ENCODE measurements around the gene GNG3.

Gene GNG3

DNA sequence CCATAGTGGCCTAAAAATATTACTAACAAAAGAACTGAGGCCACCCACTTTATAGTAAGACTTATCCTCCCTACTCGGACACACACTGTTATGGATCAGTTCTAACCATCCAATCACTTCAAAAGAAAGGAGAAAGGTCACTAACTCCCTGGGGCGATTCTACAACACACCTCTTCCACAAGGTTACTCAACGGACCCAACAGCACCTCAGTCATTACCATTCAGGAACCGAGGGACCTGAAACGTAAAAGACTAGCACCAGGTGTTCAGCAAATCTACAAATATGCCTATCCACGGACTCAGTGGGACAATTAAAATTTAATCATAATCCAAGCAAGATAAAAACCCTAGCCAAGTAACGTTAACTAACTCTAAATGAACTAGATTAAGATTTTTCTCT, 18.2 kb downstream of the GNG3 start:
- H3K27ac ChIP-seq (ENCODE audit: low read length), result peak overlapping the region; percentile 100
- H3K4me2 ChIP-seq (ENCODE audit: insufficient read depth, low read length), result peak overlapping the region; percentile 90
- H2AFZ ChIP-seq (ENCODE audit: low read depth, low read length), result no peak overlapping the region
- H4K20me1 ChIP-seq (ENCODE audit: insufficient read depth, low read length), result peaks cover 40% of the 10 kb centered on the region
- H3K4me3 ChIP-seq (ENCODE audit: low read depth in 1 of 2, low read length in 2 of 2), result peak overlapping the region; percentile 74 to 93
- no peaks in the 10 kb centered on the region for H3K27me3 ChIP-seq (ENCODE audit: insufficient read depth, low read length, poor library complexity)
- DNase-seq, result no peak
- H3K36me3 ChIP-seq (ENCODE audit: insufficient read depth, low read length), result peaks cover 64% of the 10 kb centered on the region
- peaks cover 88% of the 10 kb centered on the region for H3K79me2 ChIP-seq (ENCODE audit: insufficient read depth, low read length)
- peaks cover 53% of the 10 kb centered on the region for H3K4me1 ChIP-seq (ENCODE audit: insufficient read depth, low read length)
- H3K9me3 ChIP-seq (ENCODE audit: insufficient read depth, low read length, severe bottlenecking), result no peaks in the 10 kb centered on the region
- peak overlapping the region; percentile 94 for H3K9ac ChIP-seq (ENCODE audit: low read depth, low read length)
- TF ChIP-seq, protein P1, sequence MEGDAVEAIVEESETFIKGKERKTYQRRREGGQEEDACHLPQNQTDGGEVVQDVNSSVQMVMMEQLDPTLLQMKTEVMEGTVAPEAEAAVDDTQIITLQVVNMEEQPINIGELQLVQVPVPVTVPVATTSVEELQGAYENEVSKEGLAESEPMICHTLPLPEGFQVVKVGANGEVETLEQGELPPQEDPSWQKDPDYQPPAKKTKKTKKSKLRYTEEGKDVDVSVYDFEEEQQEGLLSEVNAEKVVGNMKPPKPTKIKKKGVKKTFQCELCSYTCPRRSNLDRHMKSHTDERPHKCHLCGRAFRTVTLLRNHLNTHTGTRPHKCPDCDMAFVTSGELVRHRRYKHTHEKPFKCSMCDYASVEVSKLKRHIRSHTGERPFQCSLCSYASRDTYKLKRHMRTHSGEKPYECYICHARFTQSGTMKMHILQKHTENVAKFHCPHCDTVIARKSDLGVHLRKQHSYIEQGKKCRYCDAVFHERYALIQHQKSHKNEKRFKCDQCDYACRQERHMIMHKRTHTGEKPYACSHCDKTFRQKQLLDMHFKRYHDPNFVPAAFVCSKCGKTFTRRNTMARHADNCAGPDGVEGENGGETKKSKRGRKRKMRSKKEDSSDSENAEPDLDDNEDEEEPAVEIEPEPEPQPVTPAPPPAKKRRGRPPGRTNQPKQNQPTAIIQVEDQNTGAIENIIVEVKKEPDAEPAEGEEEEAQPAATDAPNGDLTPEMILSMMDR (IDR thresholded peaks at IDR 0.05; ENCODE audit: borderline replicate concordance, extremely low read depth, low read length, poor library complexity, severe bottlenecking), result no peak
- TF ChIP-seq EZH2 (IDR thresholded peaks at IDR 0.05; ENCODE audit: borderline replicate concordance, low read depth, low read length, severe bottlenecking), result no peak
- no peak for ATAC-seq (ENCODE audit: insufficient read depth, low read depth)

DNA sequence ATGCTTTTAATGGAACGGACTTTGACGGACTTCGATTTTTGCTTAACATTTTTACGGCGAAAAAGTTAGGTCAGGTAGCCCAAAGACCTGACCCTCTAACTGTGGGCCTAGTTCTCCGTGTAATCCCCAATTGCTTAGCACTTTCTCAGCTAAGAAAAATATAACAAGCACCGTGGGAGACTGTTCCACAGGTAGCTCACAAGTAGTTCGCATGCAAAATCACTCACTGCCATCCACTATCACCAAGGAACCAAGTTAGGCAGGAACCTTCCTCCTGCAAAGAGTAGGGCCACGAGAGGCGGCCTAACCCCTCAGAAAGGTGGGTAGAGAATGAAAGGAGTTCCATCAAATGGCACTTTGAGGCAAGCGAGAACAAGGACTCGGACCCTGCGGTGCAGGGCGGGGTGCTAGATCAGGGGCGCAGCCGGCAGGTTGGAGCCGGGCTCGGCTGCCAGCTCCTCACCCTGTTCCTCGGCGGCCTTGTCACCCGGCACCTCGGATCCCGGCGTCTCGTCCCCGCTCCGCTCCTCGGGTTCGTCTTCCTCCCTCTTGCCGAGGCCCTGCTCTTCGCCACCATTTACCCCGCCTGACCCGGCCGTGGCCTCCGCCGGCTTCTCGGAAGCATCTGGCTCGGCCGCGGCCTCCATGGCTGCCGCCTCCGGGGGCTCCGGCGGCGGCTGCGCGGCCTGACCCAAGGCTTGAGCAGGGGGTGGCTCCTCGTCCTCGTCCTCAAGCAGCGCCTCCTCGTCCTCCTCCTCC, 18.9 kb downstream of the GNG3 start:
- Histone ChIP-seq H3K27me3 (ENCODE audit: insufficient read depth, low read length, poor library complexity) (no peaks in the 10 kb centered on the region), H3K9me3 (ENCODE audit: insufficient read depth, low read length, severe bottlenecking) (no peaks in the 10 kb centered on the region), H3K27ac (ENCODE audit: low read length) (peak overlapping the region; percentile 100), H3K36me3 (ENCODE audit: insufficient read depth, low read length) (peaks cover 62% of the 10 kb centered on the region), H3K4me2 (ENCODE audit: insufficient read depth, low read length) (peak overlapping the region; percentile 90), H4K20me1 (ENCODE audit: insufficient read depth, low read length) (peaks cover 40% of the 10 kb centered on the region), H3K4me3 (ENCODE audit: low read depth in 1 of 2, low read length in 2 of 2) (peak overlapping the region; percentile 74 to 93), H3K4me1 (ENCODE audit: insufficient read depth, low read length) (peaks cover 59% of the 10 kb centered on the region), H3K9ac (ENCODE audit: low read depth, low read length) (peak overlapping the region; percentile 94), H2AFZ (ENCODE audit: low read depth, low read length) (peak overlapping the region; percentile 66), H3K79me2 (ENCODE audit: insufficient read depth, low read length) (peaks cover 88% of the 10 kb centered on the region)
- ATAC-seq (ENCODE audit: insufficient read depth, low read depth) (no peak), DNase-seq (peak; percentile 35)
- no peak for TF ChIP-seq EZH2 (IDR thresholded peaks at IDR 0.05; ENCODE audit: borderline replicate concordance, low read depth, low read length, severe bottlenecking)
- TF ChIP-seq, protein P1 (IDR thresholded peaks at IDR 0.05; ENCODE audit: borderline replicate concordance, extremely low read depth, low read length, poor library complexity, severe bottlenecking), result no peak

DNA sequence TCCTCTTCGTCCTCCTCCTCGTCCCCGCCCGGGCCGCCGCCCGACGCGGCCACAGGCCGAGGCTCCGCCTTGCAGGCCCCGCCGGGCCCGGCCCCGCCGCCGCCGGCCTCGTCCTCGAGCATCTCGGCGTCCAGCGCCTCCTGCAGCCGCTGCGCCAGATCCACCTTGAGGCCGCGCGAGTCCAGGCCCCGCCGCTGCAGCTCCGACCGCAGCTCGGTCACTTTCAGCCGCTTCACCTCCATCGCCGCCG, 19.4 kb downstream of the GNG3 start:
- H3K9me3 ChIP-seq (ENCODE audit: insufficient read depth, low read length, severe bottlenecking), result no peaks in the 10 kb centered on the region
- DNase-seq, result no peak
- peaks cover 88% of the 10 kb centered on the region for H3K79me2 ChIP-seq (ENCODE audit: insufficient read depth, low read length)
- peaks cover 61% of the 10 kb centered on the region for H3K4me1 ChIP-seq (ENCODE audit: insufficient read depth, low read length)
- H3K4me3 ChIP-seq (ENCODE audit: low read depth in 1 of 2, low read length in 2 of 2), result peak overlapping the region; percentile 74 to 93; a peak in 3 of 4 replicates
- H3K36me3 ChIP-seq (ENCODE audit: insufficient read depth, low read length), result peaks cover 59% of the 10 kb centered on the region
- TF ChIP-seq, protein P1 (IDR thresholded peaks at IDR 0.05; ENCODE audit: borderline replicate concordance, extremely low read depth, low read length, poor library complexity, severe bottlenecking), result no peak
- TF ChIP-seq EZH2 (IDR thresholded peaks at IDR 0.05; ENCODE audit: borderline replicate concordance, low read depth, low read length, severe bottlenecking), result no peak
- peak; percentile 0; the same call in 1 of the 3 replicates for ATAC-seq (ENCODE audit: insufficient read depth, low read depth)
- peak overlapping the region; percentile 94 for H3K9ac ChIP-seq (ENCODE audit: low read depth, low read length)
- no peaks in the 10 kb centered on the region for H3K27me3 ChIP-seq (ENCODE audit: insufficient read depth, low read length, poor library complexity)
- peak overlapping the region; percentile 66 for H2AFZ ChIP-seq (ENCODE audit: low read depth, low read length)
- H3K27ac ChIP-seq (ENCODE audit: low read length), result peak overlapping the region; percentile 100
- H4K20me1 ChIP-seq (ENCODE audit: insufficient read depth, low read length), result peaks cover 40% of the 10 kb centered on the region
- H3K4me2 ChIP-seq (ENCODE audit: insufficient read depth, low read length), result peak overlapping the region; percentile 90
